ENCODE data around the gene COMP.

DNA sequence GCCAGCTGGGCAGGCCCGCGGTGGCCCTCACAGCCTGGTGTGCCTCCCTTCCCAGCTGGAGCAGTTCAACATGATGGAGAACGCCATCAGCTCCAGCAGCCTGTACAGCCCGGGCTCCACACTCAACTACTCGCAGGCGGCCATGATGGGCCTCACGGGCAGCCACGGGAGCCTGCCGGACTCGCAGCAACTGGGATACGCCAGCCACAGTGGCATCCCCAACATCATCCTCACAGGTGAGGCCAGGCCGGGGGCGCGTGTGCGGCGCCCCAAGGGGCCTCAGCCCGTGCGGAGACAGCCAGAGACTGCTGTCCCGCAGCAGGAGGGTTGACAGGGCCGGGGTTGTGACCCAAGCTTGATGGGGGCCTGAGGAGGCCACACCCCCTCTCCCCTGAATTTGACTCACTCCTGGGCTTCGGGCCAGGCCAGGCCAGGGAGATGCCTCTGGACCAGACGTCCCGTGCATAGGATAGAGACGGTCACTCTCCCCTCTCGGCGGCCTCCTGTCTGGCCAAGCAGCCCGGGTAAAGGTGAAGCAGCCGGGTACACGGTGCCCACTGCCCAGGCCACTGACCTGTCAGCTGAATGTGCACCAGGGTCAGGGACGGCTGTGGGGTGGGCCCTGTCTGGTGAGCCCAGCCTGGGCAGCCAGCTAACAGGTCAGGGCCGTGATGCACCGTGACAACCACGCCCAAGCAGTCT lies 15.4 kb downstream of the COMP start:
- no peak for TF ChIP-seq CTCF (IDR thresholded peaks at IDR 0.05)
- TF ChIP-seq POLR2A (IDR thresholded peaks at IDR 0.05; ENCODE audit: low read depth), result no peak
- TF ChIP-seq POLR2AphosphoS5 (IDR thresholded peaks at IDR 0.05), result no peak

All from esophagus muscularis mucosa (tissue), 3 donors.